Stomach (tissue), 9 donors: ENCODE results near the gene FUT8. TPM values are rescaled to one million over a fixed set of nuclear protein-coding genes. Genes with fewer than 3 reads are reported as not detected.

Source experiments
- DNase-seq, 2 donors: peaks; one replicate each; pipeline versions ENCODE4 v3.0.0 to v3.0.0-alpha.2; 2013 to 2019
- H3K27ac ChIP-seq, 5 donors: fragments of 200-600 bp in 4 of 5; sonication (generic) in 4 of 5; one replicate each; pipeline ENCODE4 v1.5.1; 2013 to 2019; ENCODE audit warnings: mild to moderate bottlenecking in 1 of 5, moderate library complexity in 1 of 5
- H3K27me3 ChIP-seq, 3 donors: fragments of 200-600 bp; sonication (generic); one replicate each; pipeline ENCODE4 v1.5.1; 2017 to 2019; ENCODE audit warnings: mixed run types in 1 of 3
- H3K36me3 ChIP-seq, 4 donors: fragments of 200-600 bp; sonication (generic); 1 replicate in 3 of 4; 2 replicates in 1 of 4; pipeline ENCODE4 v1.5.1; 2016 to 2019
- H3K4me1 ChIP-seq, 4 donors: fragments of 200-600 bp; sonication (generic); one replicate each; pipeline ENCODE4 v1.5.1; 2016 to 2019
- H3K4me3 ChIP-seq, 4 donors: fragments of 200-600 bp; sonication (generic) in 3 of 4; one replicate each; pipeline ENCODE4 v1.5.1; 2016 to 2019; ENCODE audit warnings: mild to moderate bottlenecking in 1 of 4
- H3K9me3 ChIP-seq, 4 donors: fragments of 200-600 bp; sonication (generic); one replicate each; pipeline ENCODE4 v1.5.1; 2016 to 2019
- CTCF ChIP-seq, 7 experiments: fragments of 450-650 bp in 4 of 7; fragments of 200-600 bp in 3 of 7; sonication (generic) in 3 of 7; IDR thresholded peaks; one replicate each; pipeline ENCODE4 v1.5.1; 2016 to 2019; ENCODE audit warnings: antibody characterized with exemption in 7 of 7, control low read depth in 2 of 7, mild to moderate bottlenecking in 1 of 7
- EP300 ChIP-seq: sonication (generic); formaldehyde crosslinking; IDR thresholded peaks from one replicate; pipeline ENCODE4 v1.6.1; 2017; ENCODE audit warnings: antibody characterized with exemption
- POLR2A ChIP-seq, 4 donors: fragments of 450-650 bp; IDR thresholded peaks; one replicate each; pipeline ENCODE4 v1.6.1; 2016; ENCODE audit warnings: antibody characterized with exemption in 4 of 4, control low read depth in 2 of 4, mild to moderate bottlenecking in 1 of 4, moderate library complexity in 1 of 4
- POLR2AphosphoS5 ChIP-seq, 3 donors: sonication (generic); formaldehyde crosslinking; IDR thresholded peaks; one replicate each; pipeline ENCODE4 v1.6.1; 2016; ENCODE audit warnings: antibody characterized with exemption in 3 of 3
- WGBS, 5 donors: extraction: QIAGEN DNeasy Blood & Tissue Kit in 3 of 5; methylation state at CpG; one replicate each; pipeline versions ENCODE4 v1.1.5 to v1.1.7; 2013 to 2018; 5-methylcytosine and 5-hydroxymethylcytosine counted together
- intact Hi-C: fragments of 100-400 bp; cut with DNase I; formaldehyde crosslinking; loops from one replicate; pipeline ENCODE4 v1.15.1; 2023; ENCODE audit warnings: low total_unique reads
- polyA plus RNA-seq, 3 donors: library from polyadenylated mRNA; stranded (reverse); fragments of 200-250 nt; gene quantifications; one replicate each; pipeline ENCODE4 v1.2.3, GENCODE V29; 2013
- total RNA-seq, 5 donors: library from RNA; depleted of rRNA; stranded (reverse); fragments of >200 nt; gene quantifications; one replicate each; pipeline versions ENCODE4 v1.1.0 to v1.2.3, GENCODE V29; 2014 to 2016
- donor health status: healthy with polysubstance abuse.
- donor health status: Bipolar disorder and iron deficiency.
- donor health status: healthy.

The FUT8 gene
- total and polyA plus RNA-seq, 8 donors: 17.4 to 175 (median 36.7) TPM

- no peak for TF ChIP-seq POLR2A (IDR thresholded peaks at IDR 0.05)
- TF ChIP-seq POLR2AphosphoS5 (IDR thresholded peaks at IDR 0.05): no peak
- TF ChIP-seq CTCF (IDR thresholded peaks at IDR 0.05): no peak
- no peak for TF ChIP-seq EP300
- 50 to 72% (median 59%) methylated on average over 2 of the region's 2 CpGs for WGBS, 5 donors
- H3K36me3 ChIP-seq: peaks cover 0 to 22% (median 17%) of the 10 kb centered on the region in 4 donors
Measured at GRCh38 chr14:65560340-65561027, 148.0 kb downstream of the FUT8 start.

GRCh38 chr14:65564370-65564769, 151.8 kb downstream of the FUT8 start:
- DNase-seq: no peak
- H3K4me1 ChIP-seq: peaks cover 0 to 23% (median 4%) of the 10 kb centered on the region in 4 donors
- intact Hi-C loops: no loop called here
- H3K4me3 ChIP-seq: no peak overlapping the region
- no peaks in the 10 kb centered on the region for H3K9me3 ChIP-seq
- 80 to 95% (median 94%) methylated on average over 4 of the region's 4 CpGs for WGBS, 5 donors
- H3K27ac ChIP-seq: no peak overlapping the region
- TF ChIP-seq POLR2AphosphoS5 (IDR thresholded peaks at IDR 0.05) (no peak), CTCF (IDR thresholded peaks at IDR 0.05) (no peak), POLR2A (IDR thresholded peaks at IDR 0.05) (no peak), EP300 (no peak)
- no peaks in the 10 kb centered on the region for H3K27me3 ChIP-seq
- peaks cover 0 to 22% (median 17%) of the 10 kb centered on the region in 4 donors for H3K36me3 ChIP-seq

More at GRCh38 chr14:65560340-65561027, 148.0 kb downstream of the FUT8 start:
- no peaks in the 10 kb centered on the region for H3K9me3 ChIP-seq
- no peaks in the 10 kb centered on the region for H3K27me3 ChIP-seq
- H3K27ac ChIP-seq: no peak overlapping the region
- no peak overlapping the region for H3K4me3 ChIP-seq
- peaks cover 0 to 35% (median 15%) of the 10 kb centered on the region in 4 donors for H3K4me1 ChIP-seq
- no peak for DNase-seq
- intact Hi-C loops: no loop called here

GRCh38 chr14:65565948-65566347, 153.4 kb downstream of the FUT8 start:
- 65 to 88% (median 79%) methylated on average over 1 of the region's 1 CpG for WGBS, 5 donors
- DNase-seq: no peak
- Histone ChIP-seq H3K9me3 (no peaks in the 10 kb centered on the region), H3K4me1 (peaks cover 0 to 10% (median 4%) of the 10 kb centered on the region in 4 donors), H3K4me3 (no peak overlapping the region), H3K27ac (no peak overlapping the region), H3K36me3 (peaks cover 0 to 22% (median 17%) of the 10 kb centered on the region in 4 donors), H3K27me3 (no peaks in the 10 kb centered on the region)
- intact Hi-C loops: no loop called here
- TF ChIP-seq POLR2AphosphoS5 (IDR thresholded peaks at IDR 0.05) (no peak), EP300 (no peak), CTCF (IDR thresholded peaks at IDR 0.05) (no peak), POLR2A (IDR thresholded peaks at IDR 0.05) (no peak)

GRCh38 chr14:65566820-65567522, 154.4 kb downstream of the FUT8 start:
- intact Hi-C loops: no loop called here

More at GRCh38 chr14:65566820-65567522, 154.4 kb downstream of the FUT8 start:
- Histone ChIP-seq H3K9me3 (no peaks in the 10 kb centered on the region), H3K27me3 (no peaks in the 10 kb centered on the region), H3K4me3 (no peak overlapping the region), H3K27ac (no peak overlapping the region), H3K4me1 (peaks cover 0 to 10% (median 4%) of the 10 kb centered on the region in 4 donors), H3K36me3 (peaks cover 0 to 15% (median 8%) of the 10 kb centered on the region in 4 donors)
- 82 to 91% (median 84%) methylated on average over 5 of the region's 5 CpGs for WGBS, 5 donors
- no peak for DNase-seq
- TF ChIP-seq CTCF (IDR thresholded peaks at IDR 0.05): no peak
